Suppressor macrophage treated with lipopolysaccharide for 1 hour (primary cell): ENCODE measurements around the gene SGTA.

Source experiments
- DNase-seq, 3 donors: peaks; one replicate each; pipeline ENCODE4 v3.0.0-alpha.2; 2020 to 2022

The SGTA gene

GRCh38 chr19:2809387-2810140, 26.5 kb upstream of the SGTA start:
- DNase-seq: no peak

DNA sequence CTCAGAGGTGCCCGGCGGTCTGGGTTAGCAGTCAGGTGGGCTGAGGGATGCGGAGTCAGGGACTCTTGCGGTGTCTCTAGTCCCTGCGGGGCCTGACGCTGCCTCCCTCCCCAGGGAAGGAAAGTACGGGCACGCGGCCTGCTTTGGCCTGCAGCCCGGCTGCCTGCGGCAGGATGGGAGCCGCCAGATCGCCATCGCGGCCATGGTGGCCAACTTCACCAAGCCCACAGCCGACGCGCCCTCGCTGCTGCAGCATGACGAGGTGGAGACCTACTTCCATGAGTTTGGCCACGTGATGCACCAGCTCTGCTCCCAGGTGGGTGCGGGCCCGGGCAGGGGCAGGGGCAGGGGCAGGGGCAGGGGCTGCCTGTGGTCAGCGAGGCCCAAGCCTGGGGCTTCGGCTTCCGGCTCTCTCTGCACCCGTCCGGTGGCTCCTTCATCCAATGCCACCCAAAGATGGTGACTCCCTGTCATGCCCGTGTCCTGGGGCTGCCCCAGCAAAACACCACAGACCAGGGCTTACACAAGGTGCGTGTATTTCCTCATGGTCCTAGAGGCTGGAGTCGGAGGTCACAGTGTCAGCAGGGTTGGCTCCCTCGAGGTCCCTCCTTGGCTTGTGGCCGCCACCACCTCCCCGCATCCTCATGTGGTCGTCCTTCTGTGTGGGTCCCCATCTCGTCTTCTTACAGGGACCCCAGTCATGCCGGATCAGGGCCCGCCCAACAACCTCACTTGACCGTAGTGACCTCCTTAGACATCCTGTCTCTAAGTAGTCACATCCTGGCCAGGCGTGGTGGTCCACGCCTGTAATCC, 25.3 kb upstream of the SGTA start:
- no peak for DNase-seq

DNA sequence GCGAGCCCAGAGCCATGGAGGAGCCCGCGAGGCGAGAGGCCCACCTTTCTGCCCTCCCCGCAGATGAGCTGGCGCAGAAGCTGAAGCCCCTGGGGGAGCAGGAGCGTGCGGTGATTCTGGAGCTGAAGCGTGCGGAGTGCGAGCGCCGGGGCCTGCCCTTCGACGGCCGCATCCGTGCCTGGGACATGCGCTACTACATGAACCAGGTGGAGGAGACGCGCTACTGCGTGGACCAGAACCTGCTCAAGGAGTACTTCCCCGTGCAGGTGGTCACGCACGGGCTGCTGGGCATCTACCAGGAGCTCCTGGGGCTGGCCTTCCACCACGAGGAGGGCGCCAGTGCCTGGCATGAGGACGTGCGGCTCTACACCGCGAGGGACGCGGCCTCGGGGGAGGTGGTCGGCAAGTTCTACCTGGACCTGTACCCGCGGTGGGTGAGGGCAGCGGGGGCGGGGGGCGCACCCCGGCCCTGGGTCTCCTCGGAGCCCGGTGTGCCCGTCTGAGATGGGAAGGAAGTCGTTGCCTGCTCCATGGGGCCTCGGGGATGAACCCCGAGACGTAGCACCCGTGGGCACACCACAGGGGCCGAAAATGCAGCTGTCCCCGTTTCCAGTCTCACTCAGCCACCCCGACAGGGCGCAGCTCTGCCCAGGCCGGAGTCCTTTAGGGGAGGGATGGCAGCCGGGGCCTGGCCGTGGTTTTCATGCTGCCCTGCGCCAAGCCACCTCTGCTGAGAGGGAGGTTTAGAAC, 24.5 kb upstream of the SGTA start:
- DNase-seq: no peak

- DNase-seq: no peak
Observed at GRCh38 chr19:2806736-2807378, 23.8 kb upstream of the SGTA start.

GRCh38 chr19:2805991-2806649, 23.0 kb upstream of the SGTA start:
- DNase-seq: no peak

- no peak for DNase-seq
Observed at GRCh38 chr19:2805261-2805900, 22.3 kb upstream of the SGTA start.

GRCh38 chr19:2804156-2805004, 21.3 kb upstream of the SGTA start:
- no peak for DNase-seq

GRCh38 chr19:2803486-2804155, 20.5 kb upstream of the SGTA start:
- DNase-seq: no peak

DNA sequence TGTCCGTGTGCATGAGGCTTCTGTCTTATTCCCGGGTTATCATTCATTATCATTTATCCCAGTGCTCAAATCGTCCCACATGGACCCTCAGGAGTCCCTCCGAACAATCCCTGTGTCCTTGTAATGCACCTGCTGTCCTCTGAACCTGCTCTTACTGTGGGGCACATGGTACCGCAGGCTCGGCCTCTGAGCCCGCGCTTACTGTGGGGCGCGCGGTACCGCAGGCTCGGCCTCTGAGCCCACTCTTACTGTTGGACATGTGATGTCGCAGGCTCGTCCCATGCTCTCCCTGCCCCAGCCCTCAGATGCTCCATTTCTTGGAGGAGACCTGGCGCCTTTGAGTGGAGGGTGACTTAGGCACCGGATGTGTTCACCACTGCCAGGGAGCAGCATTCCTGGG, 19.8 kb upstream of the SGTA start:
- no peak for DNase-seq

DNA sequence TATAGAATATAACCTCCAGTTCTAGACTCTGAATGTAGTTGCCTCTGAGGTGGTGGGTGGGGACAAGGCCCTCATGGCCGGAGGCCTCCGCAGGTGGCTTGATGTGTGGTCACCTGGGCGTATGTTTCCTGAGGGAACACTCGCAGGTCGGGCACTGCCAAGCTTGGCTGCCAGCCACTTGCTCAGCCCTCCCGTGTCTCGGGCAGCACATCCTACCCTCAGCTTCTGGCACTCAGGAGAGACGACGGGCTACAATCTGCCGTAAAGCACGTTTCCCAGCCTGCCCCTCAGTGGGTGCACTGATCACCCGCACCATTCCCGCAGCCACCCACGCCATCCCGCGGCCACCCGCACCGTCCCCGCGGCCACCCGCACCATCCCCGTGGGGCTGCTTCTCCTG, 17.4 kb upstream of the SGTA start:
- no peak for DNase-seq

DNA sequence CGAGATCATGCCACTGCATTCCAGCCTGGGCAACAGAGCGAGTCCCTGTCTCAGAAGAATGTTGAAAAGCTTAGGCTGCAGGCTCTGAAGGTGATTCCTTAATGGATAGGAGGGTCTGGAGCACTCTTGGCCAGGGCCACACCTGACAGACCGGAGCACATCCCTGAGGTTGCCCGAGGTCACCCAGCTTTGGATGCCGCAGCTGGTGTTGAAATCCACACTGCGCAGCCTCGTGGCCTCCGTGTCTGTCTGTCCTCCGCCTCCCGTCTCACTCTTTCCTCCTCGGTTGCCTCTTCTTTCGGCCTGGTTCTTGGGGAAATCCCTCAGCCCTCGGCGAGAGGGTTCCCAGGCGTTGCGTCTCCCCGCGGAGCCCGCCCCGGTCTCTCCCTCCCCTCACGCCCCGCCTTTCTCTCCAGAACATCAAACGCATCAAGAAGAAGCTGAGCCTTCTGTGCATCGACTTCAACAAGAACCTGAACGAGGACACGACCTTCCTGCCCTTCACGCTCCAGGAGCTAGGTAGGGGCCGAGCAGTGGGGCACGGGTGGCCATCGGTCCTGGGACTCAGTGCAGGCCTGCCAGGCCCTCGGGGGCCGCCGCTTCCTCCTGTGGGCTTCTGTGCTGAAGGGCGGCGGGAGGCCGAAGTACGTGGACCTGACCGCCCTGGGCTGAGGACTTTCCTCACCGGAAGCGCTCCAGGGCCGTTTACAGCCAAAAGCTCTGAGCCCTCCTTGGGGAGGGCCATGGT, 16.4 kb upstream of the SGTA start:
- no peak for DNase-seq

DNA sequence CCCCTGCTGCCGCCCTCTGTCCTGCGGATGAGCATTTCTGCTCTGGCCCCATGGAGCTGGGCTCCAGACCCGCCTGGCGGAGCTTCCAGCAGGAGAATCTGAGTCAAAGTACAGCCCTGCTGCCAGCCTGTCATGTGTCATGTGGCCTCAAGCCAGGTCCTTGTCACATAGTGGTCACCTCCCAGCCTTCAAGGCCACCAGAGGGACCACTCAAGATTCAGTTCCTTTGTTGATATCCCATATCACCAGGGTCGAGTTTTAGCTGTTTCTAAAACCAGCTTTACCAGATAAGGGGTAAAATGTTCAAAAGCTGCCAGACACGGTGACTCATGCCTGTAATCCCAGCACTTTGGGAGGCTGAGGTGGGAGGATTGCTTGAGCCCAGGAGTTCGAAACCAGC, 15.7 kb upstream of the SGTA start:
- DNase-seq: no peak

DNA sequence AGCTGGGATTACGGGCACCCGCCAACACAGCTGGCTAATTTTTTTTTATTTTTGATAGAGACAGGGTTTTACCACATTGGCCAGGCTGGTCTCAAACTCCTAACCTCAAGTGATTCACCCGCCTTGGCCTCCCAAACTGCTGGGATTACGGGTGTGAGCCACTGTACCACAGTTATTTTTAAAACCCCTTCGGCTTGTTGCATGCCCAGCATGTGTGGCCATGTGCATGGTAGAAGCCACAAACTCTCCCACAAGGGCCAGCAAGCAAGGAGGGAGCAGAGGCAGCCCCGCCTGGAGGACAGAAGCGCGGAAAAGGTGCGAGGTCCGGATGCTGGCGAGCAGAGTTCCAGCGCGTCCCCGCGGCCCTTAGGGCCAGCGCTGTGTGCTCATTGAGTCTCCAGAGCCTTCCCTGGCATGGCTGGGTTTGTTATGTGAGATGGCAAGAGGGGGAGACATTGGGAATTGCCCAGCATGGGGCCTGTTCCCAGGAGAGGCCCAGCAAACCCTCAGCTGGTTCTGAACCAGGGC, 15.1 kb upstream of the SGTA start:
- DNase-seq: no peak

DNA sequence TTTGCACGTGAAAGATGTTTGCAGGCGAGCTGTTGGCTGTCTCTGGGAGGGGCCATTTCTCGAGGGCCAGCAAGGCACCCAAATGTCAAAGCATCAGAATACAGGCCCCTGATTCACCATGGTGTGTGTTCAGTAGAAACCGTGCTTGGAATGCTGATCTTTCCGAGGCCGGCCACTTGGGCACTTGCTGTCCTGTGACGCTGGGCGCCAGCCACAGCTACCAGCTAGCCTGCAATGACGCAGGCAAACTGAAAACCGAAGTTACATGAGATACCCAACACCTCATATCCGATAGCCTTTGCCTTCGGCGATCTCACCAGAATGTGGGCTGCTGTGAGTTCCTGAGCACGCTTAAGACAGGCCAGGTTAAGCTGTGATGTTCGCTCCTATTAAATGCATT, 14.2 kb upstream of the SGTA start:
- DNase-seq: no peak

- no peak for DNase-seq
Observed at GRCh38 chr19:2796659-2797266, 13.7 kb upstream of the SGTA start.

- DNase-seq: no peak
Observed at GRCh38 chr19:2795827-2796658, 13.0 kb upstream of the SGTA start.

- no peak for DNase-seq
Observed at GRCh38 chr19:2793577-2793976, 10.5 kb upstream of the SGTA start.

GRCh38 chr19:2793126-2793525, 10.1 kb upstream of the SGTA start:
- DNase-seq: no peak
